Hepatocyte (in vitro differentiated cells): ENCODE measurements around the gene ZNF143. TPM values are rescaled to one million over a fixed set of nuclear protein-coding genes. Genes with fewer than 3 reads are reported as not detected.

Source experiments
- DNase-seq: peaks from one replicate; pipeline ENCODE4 v3.0.0-alpha.2; 2016; ENCODE audit warnings: low spot score
- H2AFZ ChIP-seq: fragments of 200-600 bp; sonication (generic); 2 replicates; pipeline ENCODE4 v1.6.0; 2016; ENCODE audit warnings: antibody characterized with exemption, mild to moderate bottlenecking
- H3K27ac ChIP-seq: fragments of 200-600 bp; sonication (generic); 2 replicates; pipeline ENCODE4 v1.5.1; 2016; ENCODE audit warnings: mild to moderate bottlenecking
- H3K27me3 ChIP-seq: fragments of 200-600 bp; sonication (generic); 2 replicates; pipeline ENCODE4 v1.6.1; 2016
- H3K36me3 ChIP-seq: fragments of 200-600 bp; sonication (generic); replicated peaks from 2 replicates; pipeline ENCODE4 v1.5.1; 2016; ENCODE audit warnings: low read depth; ENCODE audit not compliant: insufficient read depth
- H3K4me1 ChIP-seq: fragments of 200-600 bp; sonication (generic); 2 replicates; pipeline ENCODE4 v1.5.1; 2016; ENCODE audit warnings: mild to moderate bottlenecking, moderate library complexity; ENCODE audit not compliant: insufficient read depth
- H3K4me2 ChIP-seq: fragments of 200-600 bp; sonication (generic); 2 replicates; pipeline ENCODE4 v1.6.0; 2016
- H3K4me3 ChIP-seq: fragments of 200-600 bp; sonication (generic); 2 replicates; pipeline ENCODE4 v1.5.1; 2016; ENCODE audit warnings: mild to moderate bottlenecking
- H3K79me2 ChIP-seq: fragments of 200-600 bp; sonication (generic); 2 replicates; pipeline ENCODE4 v1.6.0; 2017; ENCODE audit warnings: mild to moderate bottlenecking
- H3K9me2 ChIP-seq: fragments of 200-600 bp; sonication (generic); replicated peaks from 2 replicates; pipeline ENCODE4 v1.6.0; 2017; ENCODE audit warnings: mild to moderate bottlenecking; ENCODE audit not compliant: insufficient read depth
- H3K9me3 ChIP-seq: fragments of 200-600 bp; sonication (generic); 2 replicates; pipeline ENCODE4 v1.5.1; 2016; ENCODE audit warnings: low read depth, mild to moderate bottlenecking
- H4K20me1 ChIP-seq: fragments of 200-600 bp; sonication (generic); 2 replicates; pipeline ENCODE4 v1.6.0; 2016; ENCODE audit warnings: mild to moderate bottlenecking; ENCODE audit not compliant: insufficient read depth, poor library complexity, severe bottlenecking
- CTCF ChIP-seq: fragments of 200-600 bp; sonication (generic); IDR thresholded peaks from 2 replicates; pipeline ENCODE4 v1.5.1; 2016; ENCODE audit warnings: antibody characterized with exemption, mild to moderate bottlenecking; ENCODE audit not compliant: poor library complexity
- EZH2 ChIP-seq: fragments of 200-600 bp; sonication (generic); IDR thresholded peaks from 2 replicates; pipeline ENCODE4 v1.6.1; 2016; ENCODE audit warnings: antibody characterized with exemption, mild to moderate bottlenecking, borderline replicate concordance
- EZH2phosphoT487 ChIP-seq: fragments of 200-600 bp; sonication (generic); IDR thresholded peaks from one replicate; pipeline ENCODE4 v1.6.1; 2018; ENCODE audit warnings: antibody characterized with exemption, mild to moderate bottlenecking, low read depth, moderate library complexity; ENCODE audit not compliant: unreplicated experiment, severe bottlenecking
- WGBS: methylation state at CpG from one replicate; pipeline ENCODE4 v1.1.6; 2016; ENCODE audit warnings: low lambda C conversion rate; ENCODE audit errors: missing lambda C conversion rate; 5-methylcytosine and 5-hydroxymethylcytosine counted together
- polyA plus RNA-seq: library from polyadenylated mRNA; unstranded; fragments of >200 nt; fragmentation: Nextera tagmentation; extraction: Ambion mirVana; gene quantifications from 2 replicates; pipeline ENCODE4 v1.2.1, GENCODE V29; 2016
- total RNA-seq: library from RNA; depleted of rRNA; stranded (reverse); fragments of >200 nt; gene quantifications from 2 replicates; pipeline ENCODE4 v1.2.3, GENCODE V29; 2014

The ZNF143 gene
- total and polyA plus RNA-seq, 2 experiments from 2014 or later: 20.9 to 36.1 TPM

- DNase-seq: no peak
- H3K27me3 ChIP-seq: no peaks in the 10 kb centered on the region
- H3K4me2 ChIP-seq: no peak overlapping the region
- no peaks in the 10 kb centered on the region for H3K9me3 ChIP-seq
- no peak overlapping the region for H2AFZ ChIP-seq
- TF ChIP-seq EZH2phosphoT487 (no peak), CTCF (no peak), EZH2 (no peak)
- H3K27ac ChIP-seq: peak overlapping the region; percentile 44
- no peaks in the 10 kb centered on the region for H3K9me2 ChIP-seq
- 83% methylated on average over 6 of the region's 6 CpGs for WGBS
- no peaks in the 10 kb centered on the region for H3K79me2 ChIP-seq
- no peak overlapping the region for H3K4me3 ChIP-seq
- peaks cover 7% of the 10 kb centered on the region for H3K4me1 ChIP-seq
- H4K20me1 ChIP-seq: no peaks in the 10 kb centered on the region
- no peaks in the 10 kb centered on the region for H3K36me3 ChIP-seq
These were observed 35.1 kb downstream of the ZNF143 start for GRCh38 chr11:9495803-9496514.

GRCh38 chr11:9498457-9499078, 37.8 kb downstream of the ZNF143 start:
- no peaks in the 10 kb centered on the region for H3K79me2 ChIP-seq
- no peaks in the 10 kb centered on the region for H4K20me1 ChIP-seq
- no peak overlapping the region for H2AFZ ChIP-seq
- peak overlapping the region; percentile 48 for H3K27ac ChIP-seq
- H3K9me3 ChIP-seq: no peaks in the 10 kb centered on the region
- no peak overlapping the region for H3K4me3 ChIP-seq
- H3K4me2 ChIP-seq: peak overlapping the region; percentile 55
- no peaks in the 10 kb centered on the region for H3K36me3 ChIP-seq
- no peaks in the 10 kb centered on the region for H3K9me2 ChIP-seq
- no peaks in the 10 kb centered on the region for H3K27me3 ChIP-seq
- TF ChIP-seq EZH2phosphoT487 (no peak), EZH2 (no peak), CTCF (no peak)
- H3K4me1 ChIP-seq: peaks cover 7% of the 10 kb centered on the region
- 39% methylated on average over 4 of the region's 4 CpGs for WGBS
- no peak for DNase-seq

GRCh38 chr11:9506489-9507276, 45.9 kb downstream of the ZNF143 start:
- no peak overlapping the region for H2AFZ ChIP-seq
- H3K9me3 ChIP-seq: no peaks in the 10 kb centered on the region
- no peaks in the 10 kb centered on the region for H3K36me3 ChIP-seq
- H4K20me1 ChIP-seq: no peaks in the 10 kb centered on the region
- peak; percentile 92 for DNase-seq
- H3K9me2 ChIP-seq: no peaks in the 10 kb centered on the region
- H3K4me2 ChIP-seq: no peak overlapping the region
- no peak overlapping the region for H3K4me3 ChIP-seq
- TF ChIP-seq EZH2 (no peak), CTCF (peak; percentile 91)
- peaks cover 21% of the 10 kb centered on the region for H3K4me1 ChIP-seq
- no peaks in the 10 kb centered on the region for H3K79me2 ChIP-seq
- H3K27ac ChIP-seq: peak overlapping the region; percentile 56
- H3K27me3 ChIP-seq: no peaks in the 10 kb centered on the region
- WGBS: 52% methylated on average over 6 of the region's 6 CpGs
